NCI-H524 (cell line): ENCODE results near the gene RBP5.

Experiments
- DNase-seq, 2 experiments: peaks; one replicate each; lab custom pipeline; 2025; lab: John Stamatoyannopoulos, UW

RBP5 gene

DNA sequence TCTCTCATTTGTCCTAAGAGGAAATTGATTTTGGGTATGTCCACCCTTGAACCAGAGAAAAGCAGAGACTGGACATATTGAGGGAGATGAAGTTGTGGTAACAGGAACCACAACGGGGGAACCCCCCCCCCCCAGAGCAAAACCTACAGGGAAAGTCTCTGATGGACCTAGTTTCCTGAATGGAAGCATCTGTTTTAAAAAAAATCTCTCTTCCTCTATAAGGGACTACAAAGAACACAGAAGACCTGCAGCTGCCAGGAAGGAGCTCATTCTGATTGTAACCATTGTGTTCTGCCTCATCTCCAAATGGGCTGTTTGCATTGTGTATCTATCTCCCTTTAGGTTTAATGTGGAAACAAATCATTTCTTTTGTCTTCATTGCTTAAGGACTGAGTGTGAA is 54.7 kb downstream of the RBP5 start:
- DNase-seq = no peak
